NCI-H446 (cell line): ENCODE results near the gene SSX4.
"Not testable (repeated sequence)": the region's sequence is repeated elsewhere in the genome, so short reads cannot be mapped to it uniquely, and the experiment has no call there.

Experiments
- DNase-seq, 2 experiments: peaks; one replicate each; lab custom pipeline; 2025; lab: John Stamatoyannopoulos, UW

SSX4 gene, protein sequence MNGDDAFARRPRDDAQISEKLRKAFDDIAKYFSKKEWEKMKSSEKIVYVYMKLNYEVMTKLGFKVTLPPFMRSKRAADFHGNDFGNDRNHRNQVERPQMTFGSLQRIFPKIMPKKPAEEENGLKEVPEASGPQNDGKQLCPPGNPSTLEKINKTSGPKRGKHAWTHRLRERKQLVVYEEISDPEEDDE

DNA sequence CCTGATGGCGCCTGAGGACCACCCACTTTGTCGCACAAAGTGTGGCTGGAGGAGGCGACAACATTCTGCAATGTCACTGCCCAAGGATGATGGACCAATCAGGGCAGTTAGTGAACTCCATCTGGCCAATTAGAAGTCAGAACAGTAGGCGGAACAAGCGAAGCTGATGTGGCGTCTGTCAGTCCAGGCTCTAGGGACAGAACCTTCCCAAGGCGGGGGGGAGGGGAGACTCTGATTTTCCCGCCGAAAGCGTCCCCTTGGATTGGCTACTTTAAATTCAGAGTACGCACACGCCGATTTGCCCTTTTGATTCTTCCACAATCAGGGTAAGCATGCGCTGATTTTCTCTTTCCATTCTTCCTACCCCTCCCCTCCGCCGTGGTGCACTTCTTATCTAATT lies at the start of gene SSX4:
Gene SSX4 (plus strand): TSS at position 301 of the 400 bp plus-strand sequence. CDS start 515 bp downstream, outside the sequence.
- DNase-seq: not testable (repeated sequence)

DNA sequence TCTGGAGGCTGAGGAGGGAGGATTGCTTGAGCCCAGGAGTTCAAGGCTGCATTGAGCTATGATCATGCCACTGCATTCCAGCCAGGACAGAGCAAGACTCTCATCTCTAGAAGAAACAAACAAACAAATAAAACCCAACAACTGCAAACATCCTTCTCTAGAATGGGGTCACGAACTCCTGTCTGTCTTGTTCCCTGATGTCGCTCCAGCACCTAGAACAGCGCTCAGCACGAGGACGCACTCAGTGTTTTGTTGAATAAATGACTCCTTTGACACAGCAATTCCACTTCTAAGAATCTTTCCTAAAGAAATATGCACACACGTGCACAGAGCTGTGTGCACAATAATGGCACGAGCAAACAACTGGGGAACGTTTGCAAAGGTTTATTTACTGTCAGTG lies 37.3 kb upstream of the SSX4 start:
- DNase-seq: not testable (repeated sequence)

DNA sequence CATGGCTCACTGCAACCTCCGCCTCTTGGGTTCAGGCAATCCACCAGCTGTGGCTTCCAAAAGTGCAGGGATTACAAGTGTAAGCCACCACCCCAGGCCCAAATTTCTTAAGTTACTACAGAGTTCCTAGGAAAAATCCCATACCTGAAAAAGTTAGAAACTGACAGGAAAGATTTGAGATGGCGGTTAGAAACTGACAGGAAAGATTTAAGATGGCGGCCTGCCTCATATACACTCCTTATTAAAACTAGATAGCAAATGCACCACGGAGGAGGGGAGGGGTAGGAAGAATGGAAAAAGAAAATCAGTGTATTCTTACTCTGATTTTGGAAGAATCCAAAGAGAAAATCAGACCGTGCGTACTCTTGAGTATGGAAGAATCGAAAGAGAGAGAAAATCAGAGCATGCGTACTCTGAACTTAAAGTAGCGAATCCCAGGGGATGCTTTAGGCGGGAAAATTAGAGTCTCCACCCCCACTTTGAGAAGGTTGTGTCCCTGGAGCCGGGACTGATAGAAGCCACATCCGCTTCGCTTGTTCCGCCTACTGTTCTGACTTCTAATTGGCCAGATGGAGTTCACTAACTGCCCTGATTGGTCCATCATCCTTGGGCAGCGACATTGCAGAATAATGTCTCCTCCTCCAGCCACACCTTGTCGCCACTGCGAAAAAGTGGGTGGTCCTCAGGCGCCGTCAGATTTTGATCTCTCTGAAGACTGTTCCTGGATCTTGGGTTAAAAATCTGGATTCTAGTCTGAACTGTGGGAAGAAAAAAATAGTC lies 26.8 kb upstream of the SSX4 start, which contains the start of gene SSX3:
Gene SSX3 (minus strand): TSS at position 389 of the 780 bp plus-strand sequence. CDS start 1,454 bp downstream, outside the sequence.
- not testable (repeated sequence) for DNase-seq

DNA sequence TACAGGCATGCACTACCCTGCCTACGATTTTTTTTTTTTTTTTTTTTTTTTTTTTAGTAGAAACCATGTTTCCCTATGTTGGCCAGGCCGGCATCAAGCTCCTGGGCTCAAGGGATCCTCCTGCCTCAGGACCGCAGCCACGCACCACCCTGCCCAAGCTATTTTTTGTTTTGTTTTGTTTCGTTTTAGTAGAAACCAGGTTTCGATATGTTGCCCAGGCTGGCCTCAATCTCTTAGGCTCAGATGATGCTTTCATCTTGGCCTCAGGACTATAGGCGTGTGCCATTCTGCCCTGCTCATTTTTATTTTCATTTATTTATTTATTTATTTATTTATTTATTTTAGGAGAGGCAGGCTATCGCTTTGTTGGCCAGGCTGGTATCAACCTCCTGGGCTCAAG lies 25.7 kb upstream of the SSX4 start:
- no peak for DNase-seq

DNA sequence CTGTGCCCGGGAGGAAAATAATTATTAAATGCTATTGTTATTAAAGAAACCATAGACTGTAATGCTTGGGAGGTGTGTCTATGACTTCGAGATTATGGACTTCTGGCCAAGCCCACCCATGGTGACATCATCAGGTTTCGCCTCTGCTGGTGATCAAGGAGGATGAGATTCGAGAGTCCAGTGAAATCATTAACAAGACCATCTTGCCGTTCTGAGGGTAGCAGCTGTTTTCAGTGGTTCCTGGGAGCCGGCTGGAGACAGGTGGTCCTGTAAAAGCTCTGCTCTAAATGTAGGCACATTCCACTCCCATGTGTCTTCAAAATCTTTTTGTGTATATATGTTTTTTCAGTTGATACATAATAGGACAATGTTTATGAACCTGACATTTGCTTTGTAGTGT lies 24.1 kb upstream of the SSX4 start:
- DNase-seq: not testable (repeated sequence)

DNA sequence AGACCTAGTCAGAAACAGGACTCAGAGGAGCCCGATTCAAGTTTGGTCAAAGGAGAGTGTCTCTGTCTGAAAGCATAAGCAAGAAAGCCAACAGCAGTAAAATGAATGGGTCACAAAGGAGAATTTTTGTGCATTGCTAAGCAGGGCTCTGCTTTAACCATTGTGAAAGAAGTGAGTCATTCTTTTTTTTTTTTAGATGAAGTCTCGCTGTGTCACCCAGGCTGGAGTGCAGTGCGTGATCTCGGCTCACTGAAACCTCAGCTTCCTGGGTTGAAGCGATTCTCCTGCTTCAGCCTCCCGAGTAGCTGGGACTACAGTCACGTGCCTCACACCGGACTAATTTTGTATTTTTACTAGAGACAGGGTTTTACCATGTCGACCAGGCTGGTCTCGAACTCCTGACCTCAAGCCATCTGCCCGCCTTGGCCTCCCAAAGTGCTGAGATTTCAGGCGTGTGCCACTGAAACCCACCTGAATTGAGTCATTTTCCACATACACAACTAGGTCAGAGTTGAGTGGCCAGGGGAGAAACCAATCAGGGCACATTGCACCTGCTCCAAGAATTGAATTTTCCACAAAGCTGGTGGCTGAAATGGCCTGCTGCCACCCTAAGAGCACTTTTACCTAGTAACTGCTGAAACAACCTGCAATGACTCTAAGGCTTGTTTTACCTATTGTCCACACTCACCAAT lies 15.5 kb upstream of the SSX4 start:
- not testable (repeated sequence) for DNase-seq

DNA sequence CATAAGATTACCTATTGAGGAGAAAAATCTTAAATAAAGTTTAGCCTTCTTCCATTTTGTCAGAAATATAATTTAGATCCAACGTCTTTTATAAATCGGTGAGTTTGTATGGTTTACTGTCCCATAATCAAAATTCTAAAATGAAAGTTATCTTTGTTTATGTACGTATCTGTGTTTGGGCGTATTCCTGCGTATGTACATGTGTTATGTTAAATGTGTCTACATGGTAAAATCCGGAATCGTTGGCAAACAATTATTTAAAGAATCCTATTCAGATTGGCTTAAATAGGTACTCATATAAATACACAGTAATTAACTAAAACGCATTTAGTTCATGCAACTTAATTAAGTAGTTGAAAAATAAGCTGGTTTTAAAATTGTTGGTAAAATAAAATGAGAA lies 12.9 kb upstream of the SSX4 start:
- not testable (repeated sequence) for DNase-seq

DNA sequence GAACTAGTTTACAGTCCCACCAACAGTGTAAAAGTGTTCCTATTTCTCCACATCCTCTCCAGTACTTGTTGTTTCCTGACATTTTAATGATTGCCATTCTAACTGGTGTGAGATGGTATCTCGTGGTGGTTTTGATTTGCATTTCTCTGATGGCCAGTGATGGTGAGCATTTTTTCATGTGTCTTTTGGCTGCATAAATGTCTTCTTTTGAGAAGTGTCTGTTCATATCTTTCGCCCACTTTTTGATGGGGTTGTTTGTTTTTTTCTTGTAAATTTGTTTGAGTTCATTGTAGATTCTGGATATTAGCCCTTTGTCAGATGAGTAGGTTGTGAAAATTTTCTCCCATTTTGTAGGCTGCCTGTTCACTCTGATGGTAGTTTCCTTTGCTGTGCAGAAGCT lies 13.6 kb downstream of the SSX4 start:
- DNase-seq: not testable (repeated sequence)

DNA sequence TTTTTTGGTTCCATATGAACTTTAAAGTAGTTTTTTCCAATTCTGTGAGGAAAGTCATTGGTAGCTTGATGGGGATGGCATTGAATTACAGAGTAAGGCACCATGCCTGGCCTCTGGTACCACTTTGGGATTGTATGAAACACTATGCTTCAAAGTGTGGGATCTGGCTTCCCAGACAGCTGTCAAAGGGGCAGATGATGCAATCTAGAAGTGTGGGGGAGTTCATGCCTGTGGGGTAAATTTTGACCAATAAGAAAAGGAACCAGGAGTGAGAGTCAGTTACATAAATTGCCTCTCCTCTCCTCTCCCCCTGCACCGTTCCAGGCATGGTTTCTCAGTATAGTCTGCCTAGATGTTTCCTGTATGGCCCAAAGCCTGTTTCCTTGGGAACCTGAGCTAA lies 14.5 kb downstream of the SSX4 start:
- DNase-seq: not testable (repeated sequence)

DNA sequence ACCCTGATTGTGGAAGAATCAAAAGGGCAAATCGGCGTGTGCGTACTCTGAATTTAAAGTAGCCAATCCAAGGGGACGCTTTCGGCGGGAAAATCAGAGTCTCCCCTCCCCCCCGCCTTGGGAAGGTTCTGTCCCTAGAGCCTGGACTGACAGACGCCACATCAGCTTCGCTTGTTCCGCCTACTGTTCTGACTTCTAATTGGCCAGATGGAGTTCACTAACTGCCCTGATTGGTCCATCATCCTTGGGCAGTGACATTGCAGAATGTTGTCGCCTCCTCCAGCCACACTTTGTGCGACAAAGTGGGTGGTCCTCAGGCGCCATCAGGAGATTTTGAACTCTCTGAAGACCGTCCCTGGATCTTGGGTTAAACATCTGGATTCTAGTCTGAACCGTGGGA lies 28.5 kb downstream of the SSX4 start, which contains the start of gene SSX4B:
Gene SSX4B (minus strand): TSS at position 101 of the 400 bp plus-strand sequence. CDS start 588 bp downstream, outside the sequence.
- not testable (repeated sequence) for DNase-seq

DNA sequence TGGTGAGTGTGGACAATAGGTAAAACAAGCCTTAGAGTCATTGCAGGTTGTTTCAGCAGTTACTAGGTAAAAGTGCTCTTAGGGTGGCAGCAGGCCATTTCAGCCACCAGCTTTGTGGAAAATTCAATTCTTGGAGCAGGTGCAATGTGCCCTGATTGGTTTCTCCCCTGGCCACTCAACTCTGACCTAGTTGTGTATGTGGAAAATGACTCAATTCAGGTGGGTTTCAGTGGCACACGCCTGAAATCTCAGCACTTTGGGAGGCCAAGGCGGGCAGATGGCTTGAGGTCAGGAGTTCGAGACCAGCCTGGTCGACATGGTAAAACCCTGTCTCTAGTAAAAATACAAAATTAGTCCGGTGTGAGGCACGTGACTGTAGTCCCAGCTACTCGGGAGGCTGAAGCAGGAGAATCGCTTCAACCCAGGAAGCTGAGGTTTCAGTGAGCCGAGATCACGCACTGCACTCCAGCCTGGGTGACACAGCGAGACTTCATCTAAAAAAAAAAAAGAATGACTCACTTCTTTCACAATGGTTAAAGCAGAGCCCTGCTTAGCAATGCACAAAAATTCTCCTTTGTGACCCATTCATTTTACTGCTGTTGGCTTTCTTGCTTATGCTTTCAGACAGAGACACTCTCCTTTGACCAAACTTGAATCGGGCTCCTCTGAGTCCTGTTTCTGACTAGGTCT lies 43.8 kb downstream of the SSX4 start:
- not testable (repeated sequence) for DNase-seq

DNA sequence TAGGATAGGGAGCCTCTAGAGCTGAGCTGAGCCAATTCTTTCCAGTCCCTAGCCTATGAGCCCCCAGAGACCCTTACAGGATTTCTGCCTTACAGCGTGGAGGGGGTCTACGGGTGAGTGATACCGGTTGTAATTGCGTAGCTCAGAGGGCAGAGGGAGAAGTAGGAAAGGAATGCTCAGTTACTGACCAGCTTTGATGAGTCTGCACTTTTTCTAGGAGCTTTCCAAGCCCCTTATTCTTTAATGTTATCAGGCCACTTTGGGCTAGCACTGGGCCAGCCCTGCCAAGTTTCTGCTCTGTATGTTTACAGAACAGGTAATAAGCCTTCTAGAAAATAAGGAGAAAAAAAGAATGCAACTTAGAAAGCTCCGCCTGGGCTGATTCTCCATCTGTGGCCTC lies 46.3 kb downstream of the SSX4 start:
- not testable (repeated sequence) for DNase-seq

DNA sequence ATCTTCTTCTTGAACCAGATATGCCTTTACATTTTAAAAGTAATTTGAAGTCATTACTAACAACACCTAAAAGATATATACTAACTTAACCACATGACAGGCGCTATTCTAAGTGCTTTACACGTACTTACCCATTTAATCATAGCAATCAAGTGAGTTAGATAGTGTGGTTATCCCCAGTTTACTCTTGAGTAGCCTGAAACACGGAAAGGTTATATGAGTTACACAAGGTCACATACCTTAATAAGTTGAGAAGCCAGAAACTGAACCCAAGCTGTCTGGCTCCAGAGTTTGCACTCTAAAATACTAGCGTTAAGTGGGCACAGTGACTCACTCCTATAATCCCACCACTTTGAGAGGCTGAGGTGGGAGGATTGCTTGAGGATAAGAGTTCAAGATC lies 46.8 kb downstream of the SSX4 start:
- DNase-seq: not testable (repeated sequence)

DNA sequence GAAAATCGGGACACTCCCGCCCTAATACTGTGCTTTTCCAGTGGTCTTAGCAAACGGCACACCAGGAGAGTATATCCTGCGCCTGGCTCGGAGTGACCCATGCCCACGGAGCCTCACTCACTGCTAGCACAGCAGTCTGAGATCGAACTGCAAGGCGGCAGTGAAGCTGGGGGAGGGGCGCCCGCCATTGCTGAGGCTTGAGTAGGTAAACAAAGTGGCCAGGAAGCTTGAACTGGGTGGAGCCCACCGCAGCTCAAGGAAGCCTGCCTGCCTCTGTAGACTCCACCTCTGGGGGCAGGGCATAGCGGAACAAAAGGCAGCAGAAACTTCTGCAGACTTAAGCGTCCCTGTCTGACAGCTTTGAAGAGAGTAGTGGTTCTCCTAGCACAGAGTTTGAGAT lies 50.4 kb downstream of the SSX4 start:
- DNase-seq: not testable (repeated sequence)
